A204.1 (cell line): Measurements from ENCODE around the gene NCAN.
A peak's percentile ranks its signal among the peaks of the same experiment; 100 is the strongest.
"Not testable (repeated sequence)": the region's sequence is repeated elsewhere in the genome, so short reads cannot be mapped to it uniquely, and the experiment has no call there.

Experiments
- FAIRE-seq: peaks from 2 replicates; lab custom pipeline; 2012; peaks lifted over from hg19 to GRCh38; lab: Jason Lieb, UNC

Gene NCAN

DNA sequence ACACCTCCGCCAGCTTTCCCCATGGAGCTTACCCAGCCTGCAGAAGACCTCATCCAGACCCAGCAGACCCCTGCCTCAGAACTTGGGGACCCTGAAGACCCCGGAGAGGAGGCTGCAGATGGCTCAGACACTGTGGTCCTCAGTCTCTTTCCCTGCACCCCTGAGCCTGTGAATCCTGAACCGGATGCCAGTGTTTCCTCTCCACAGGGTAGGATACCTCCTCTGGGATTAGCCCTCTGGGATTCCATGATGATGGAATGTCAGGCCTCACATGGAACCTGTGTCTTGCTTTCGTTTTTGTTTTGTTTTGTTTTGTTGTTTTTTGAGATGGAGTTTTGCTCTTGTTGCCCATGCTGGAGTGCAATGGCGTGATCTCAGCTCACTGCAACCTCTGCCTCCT, 17.8 kb upstream of the NCAN start:
- no peak for FAIRE-seq

DNA sequence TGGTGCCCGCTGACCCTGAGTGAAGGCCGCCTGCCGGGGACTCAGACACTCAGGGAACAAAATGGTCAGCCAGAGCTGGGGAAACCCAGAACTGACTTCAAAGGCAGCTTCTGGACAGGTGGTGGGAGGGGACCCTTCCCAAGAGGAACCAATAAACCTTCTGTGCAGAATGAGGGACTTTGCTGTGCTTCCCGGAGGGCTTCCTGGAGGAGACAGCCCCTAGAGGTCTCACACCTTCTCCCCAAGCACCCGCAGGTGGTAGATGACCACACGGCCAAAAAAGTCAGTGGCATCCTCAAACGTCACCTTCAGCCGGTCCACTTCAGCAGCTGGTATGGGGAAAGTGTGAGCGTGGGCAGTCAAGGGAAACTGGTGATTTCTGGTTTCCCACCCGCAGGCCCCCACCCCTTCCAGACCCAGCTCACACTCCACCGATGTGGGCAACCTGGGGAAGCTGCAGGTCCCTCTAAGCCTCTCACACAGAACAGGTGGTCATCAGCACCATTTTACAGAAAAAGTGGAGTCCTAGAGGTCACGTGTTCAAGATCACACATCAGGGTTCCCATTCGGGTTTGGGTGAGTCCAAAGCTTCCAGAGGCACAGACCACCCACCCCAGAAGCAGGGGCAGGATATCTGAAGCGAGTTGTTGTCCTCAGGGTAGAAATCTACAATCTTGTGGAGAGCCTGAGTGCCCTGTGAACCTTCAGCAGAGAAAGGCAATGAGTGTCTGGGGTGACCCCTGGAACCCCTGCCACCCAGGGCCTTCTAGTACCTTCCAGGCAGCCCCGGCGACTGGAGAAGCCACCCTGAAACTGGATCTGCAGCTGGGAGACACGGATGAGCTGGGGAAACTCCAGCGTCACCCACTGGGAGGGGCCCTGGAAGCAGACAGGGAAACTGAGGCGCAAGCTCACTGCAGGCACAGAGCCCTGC, 9.8 kb upstream of the NCAN start:
- FAIRE-seq, result no peak

- no peak for FAIRE-seq
Measured at GRCh38 chr19:19202707-19203011, 9.1 kb upstream of the NCAN start.

GRCh38 chr19:19203012-19203856, 8.5 kb upstream of the NCAN start, which contains the start of gene NR2C2AP:
Gene NR2C2AP (minus strand): TSS chr19:19203414. CDS start chr19:19203060, 354 bp downstream.
- peak; percentile 90 for FAIRE-seq

DNA sequence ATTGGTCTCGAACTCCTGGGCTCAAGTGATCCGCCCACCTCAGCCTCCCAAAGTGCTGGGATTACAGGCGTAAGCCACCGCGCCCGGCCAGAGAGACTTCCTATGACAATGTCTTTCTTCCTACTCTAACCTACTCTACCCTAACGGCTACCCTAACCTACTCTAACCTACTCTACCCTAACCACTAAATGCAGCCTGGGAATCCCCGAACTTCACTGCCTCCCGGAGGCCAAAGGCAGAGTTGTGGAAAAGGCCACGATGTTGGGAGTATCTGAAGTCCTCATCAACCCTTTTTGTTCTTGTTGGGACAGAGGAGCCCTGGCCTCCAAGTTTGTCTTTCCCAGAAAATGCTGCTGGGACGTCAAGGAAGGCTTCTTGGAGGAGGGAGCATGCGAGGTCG, 7.6 kb upstream of the NCAN start:
- FAIRE-seq, result no peak

DNA sequence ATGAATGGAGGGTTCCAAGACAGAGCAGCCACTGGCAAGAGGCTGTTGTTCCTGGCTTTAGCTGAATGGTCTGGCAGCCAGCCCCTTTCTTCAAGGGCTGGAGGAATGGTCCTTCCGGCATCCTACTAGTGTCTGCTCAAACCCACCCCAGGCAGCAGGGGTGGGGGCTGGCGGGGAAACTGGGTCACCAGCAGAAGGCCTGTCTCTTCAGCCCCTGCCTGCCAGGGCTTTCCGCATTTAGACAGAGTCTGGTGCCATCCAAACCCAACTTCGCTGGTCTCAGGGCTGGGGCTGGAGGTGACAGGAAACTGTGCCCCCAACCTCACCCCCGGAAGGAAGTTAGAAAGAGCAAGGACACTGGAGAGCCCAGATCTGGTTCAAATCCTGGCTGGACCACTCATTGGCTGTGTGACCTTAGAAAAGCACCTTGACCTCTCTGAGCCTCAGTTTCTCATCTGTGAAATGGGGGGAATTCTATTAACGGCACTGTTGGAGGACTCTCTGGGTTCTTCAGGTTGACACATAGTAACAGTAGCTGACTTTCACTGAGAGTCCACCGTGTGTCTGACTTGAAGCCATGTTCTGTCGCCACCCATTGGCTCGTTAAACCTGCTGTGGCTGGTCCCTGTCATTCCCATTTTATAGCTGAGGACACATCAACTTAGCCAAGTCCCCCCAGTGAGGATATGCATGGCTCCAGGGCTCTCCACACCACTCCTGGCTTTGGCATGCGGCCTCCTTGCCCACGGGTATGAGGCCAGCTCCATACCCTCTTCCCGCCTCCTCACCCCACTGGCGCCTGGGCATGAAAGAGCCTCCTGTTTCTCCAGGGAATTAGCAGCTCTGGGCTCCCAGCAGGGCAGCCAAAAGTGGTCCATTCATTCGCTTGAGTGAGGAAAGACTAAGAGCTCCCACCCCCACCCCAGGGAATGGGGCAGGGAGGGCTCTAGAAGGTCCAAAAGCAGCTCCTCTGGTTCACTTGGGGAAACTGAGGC, 6.0 kb upstream of the NCAN start:
- no peak for FAIRE-seq

GRCh38 chr19:19206938-19207337, 4.8 kb upstream of the NCAN start:
- FAIRE-seq, result no peak

DNA sequence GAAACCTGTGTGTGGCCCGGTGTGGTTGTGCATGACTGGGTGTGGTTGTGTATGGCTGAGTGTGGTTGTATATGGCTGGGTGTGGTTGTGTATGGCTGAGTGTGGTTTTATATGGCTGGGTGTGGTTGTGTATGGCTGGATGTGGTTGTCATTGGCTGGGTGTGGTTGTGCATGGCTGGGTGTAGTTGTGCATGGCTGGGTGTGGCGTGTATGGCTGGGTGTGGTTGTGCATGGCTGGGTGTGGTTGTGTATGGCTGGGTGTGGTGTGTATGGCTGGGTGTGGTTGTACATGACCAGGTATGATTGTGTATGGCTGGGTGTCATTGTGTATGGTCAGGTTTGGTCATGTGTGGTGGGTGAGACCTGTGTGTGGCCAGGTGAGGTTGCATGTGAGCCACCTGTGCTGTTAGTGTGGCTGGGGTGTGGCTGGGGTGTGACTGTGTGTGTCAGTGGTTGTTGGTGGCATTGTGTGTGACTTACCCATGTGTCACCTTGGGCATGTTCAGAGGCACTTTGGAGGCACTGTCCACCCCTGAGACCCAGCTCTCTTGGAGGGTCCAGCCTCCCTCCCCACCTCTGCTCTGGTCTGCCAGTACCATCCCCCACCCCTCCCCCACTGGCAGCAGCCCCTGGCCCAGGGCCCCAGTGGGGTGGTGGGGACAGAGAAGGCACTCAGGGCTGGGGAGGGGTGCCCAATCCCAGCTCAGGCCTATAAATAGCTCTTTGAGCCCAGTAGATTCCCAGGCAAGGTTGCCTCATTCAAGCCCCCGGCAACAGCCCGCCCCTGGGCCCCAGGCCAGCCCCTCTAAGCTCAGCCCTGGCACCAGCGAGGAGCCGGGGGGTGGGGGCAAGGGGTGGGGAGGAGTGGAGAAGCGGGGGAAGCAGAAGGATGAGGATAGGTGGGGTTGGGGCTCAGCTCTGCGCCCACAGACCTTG, 3.9 kb upstream of the NCAN start:
- FAIRE-seq, result no peak

DNA sequence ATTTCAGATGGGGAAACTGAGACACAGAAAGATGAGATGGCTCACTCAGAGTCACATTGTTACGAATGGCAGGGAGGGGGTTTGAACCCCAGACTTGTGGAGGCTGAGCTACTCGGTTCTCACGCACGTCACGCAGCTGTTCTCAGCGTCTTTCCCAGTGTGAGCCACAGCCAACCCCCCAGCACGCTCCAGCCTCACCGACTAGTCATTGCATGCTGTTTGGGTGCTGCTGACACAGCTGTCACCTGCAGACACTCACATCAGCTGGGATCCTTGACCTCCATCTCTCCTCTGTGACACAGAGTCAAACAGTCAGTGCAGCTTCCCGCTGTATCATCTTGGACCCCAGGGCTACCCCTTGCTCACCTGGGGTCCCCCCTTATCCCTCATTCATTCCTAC, 2.4 kb upstream of the NCAN start:
- FAIRE-seq, result no peak

DNA sequence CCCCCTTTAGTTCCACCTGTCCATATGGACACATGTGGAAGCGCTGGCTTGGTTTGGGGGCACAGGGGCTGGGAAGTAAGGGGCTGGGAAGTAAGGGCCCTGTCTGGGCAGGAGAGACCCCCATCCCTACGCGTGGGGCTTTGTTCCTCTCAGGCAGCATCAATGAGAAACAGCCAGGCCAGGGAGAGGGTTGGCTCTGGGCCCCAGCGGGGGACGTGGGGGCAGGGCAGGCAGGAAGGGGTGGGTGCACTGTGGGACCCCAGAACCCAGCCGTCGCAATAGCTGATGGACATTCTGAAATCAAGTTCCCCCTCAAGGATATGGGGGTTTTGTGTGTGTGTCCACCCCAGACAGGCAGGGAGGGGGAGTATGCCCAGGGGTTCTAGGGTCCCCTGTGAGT, 1.2 kb downstream of the NCAN start:
- no peak for FAIRE-seq

DNA sequence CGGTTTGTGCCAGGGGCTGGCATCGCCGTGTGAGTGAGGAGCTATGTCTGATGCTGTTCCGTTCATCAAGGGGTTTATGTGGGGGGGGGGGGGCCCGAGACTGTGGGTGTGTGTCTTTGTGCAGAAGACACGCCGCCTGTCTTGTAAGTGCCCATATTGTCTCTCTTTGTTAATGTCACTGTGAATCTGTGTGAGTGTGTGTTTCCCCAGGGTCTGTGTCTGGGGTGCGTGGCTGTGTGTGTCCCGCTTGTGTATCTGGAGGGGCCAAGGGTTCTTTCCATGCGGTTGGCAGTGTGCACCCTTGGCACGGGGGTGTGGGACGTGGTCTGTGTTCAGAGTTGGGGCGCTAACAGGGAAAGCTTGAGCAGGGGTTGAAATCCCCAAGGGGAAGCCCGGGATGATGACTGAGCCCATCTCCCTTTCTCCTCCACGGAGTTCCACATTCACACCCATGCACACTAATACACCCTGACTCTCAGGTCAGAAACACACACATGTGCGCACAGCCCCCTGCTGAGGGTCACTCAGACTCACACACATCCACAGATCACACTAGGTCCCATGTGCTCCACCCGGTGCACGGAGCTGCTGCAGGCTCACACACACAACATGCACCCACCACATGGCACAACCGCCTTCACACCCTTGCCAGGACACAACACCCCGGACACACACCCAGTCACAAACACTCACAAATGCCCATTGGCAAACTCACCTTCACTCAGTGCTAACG, 1.8 kb downstream of the NCAN start:
- FAIRE-seq, result no peak

GRCh38 chr19:19214159-19214490, 2.4 kb downstream of the NCAN start:
- no peak for FAIRE-seq

GRCh38 chr19:19214892-19215291, 3.1 kb downstream of the NCAN start:
- FAIRE-seq, result no peak

DNA sequence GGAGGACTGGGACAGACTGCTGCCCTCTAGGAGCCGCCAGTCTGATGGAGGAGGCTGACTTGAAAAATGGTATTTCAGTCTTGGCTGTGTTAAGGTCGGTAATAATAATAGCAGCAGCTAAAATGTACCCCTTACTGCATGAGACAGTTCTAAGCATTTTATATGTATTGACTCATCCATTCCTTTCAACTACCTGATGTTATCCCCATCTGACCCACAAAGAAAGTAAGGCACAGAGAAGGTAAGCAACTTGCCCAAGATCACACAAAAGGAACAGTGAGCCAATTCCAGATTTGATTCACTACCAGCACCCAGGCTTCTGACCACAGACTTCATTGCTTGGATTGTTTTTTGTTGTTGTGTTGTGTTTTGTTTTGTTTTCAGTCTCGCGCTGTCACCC, 4.0 kb downstream of the NCAN start:
- FAIRE-seq, result no peak

- FAIRE-seq, result no peak
Measured at GRCh38 chr19:19217099-19217498, 5.3 kb downstream of the NCAN start.

DNA sequence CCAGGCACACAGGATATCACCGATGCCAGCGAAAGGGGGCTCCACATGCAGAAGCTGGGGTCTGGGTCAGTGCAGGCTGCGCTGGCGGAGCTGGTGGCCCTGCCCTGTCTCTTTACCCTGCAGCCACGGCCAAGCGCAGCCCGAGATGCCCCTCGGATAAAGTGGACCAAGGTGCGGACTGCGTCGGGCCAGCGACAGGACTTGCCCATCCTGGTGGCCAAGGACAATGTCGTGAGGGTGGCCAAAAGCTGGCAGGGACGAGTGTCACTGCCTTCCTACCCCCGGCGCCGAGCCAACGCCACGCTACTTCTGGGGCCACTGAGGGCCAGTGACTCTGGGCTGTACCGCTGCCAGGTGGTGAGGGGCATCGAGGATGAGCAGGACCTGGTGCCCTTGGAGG, 7.2 kb downstream of the NCAN start:
- FAIRE-seq, result no peak

GRCh38 chr19:19221000-19221399, 9.2 kb downstream of the NCAN start:
- FAIRE-seq, result not testable (repeated sequence)

GRCh38 chr19:19223060-19223459, 11.3 kb downstream of the NCAN start:
- no peak for FAIRE-seq

- no peak for FAIRE-seq
Measured at GRCh38 chr19:19223636-19224035, 11.9 kb downstream of the NCAN start.

DNA sequence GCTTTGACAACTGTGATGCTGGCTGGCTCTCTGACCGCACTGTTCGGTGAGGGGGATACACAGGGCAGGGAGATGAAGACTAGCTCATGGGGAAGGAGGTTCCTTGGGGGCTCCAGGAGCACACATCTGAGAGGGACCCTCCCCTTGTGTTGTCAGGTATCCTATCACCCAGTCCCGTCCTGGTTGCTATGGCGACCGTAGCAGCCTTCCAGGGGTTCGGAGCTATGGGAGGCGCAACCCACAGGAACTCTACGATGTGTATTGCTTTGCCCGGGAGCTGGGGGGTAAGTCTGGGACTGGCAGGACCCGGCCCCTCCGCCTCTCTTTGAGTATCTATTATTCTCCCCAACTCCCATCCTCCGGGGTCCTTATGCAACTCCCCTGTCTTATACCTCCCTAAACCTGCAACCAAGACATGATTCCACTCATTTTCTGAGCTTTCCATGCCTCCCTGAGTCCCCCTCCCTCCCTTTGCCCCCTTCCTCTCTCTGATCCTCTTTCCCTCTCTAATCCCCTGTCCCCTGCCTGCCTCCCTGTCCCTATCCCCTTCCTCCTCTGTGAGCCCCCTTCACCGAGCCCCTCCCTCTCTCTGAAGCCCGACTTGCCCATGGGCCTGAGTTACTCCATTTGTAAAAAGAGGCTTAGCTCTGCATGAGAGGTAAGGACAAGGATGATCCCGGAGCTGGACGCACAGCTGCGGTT, 12.5 kb downstream of the NCAN start:
- no peak for FAIRE-seq
